ES-I3 (cell line): ENCODE data around the gene SP140L.
"Not testable (repeated sequence)": the region's sequence is repeated elsewhere in the genome, so short reads cannot be mapped to it uniquely, and the experiment has no call there.

Experiments
- H3K36me3 ChIP-seq: 2 replicates; pipeline ENCODE4 v1.6.1; 2013; ENCODE audit warnings: mild to moderate bottlenecking, low read length, control low read depth, moderate library complexity; ENCODE audit not compliant: insufficient read depth
- H3K4me1 ChIP-seq: 2 replicates; pipeline ENCODE4 v1.6.1; 2013; ENCODE audit warnings: mild to moderate bottlenecking, control low read depth, low read length; ENCODE audit not compliant: insufficient read depth
- H3K9ac ChIP-seq: 2 replicates; pipeline ENCODE4 v1.6.1; 2013; ENCODE audit warnings: low read depth, mild to moderate bottlenecking, low read length, moderate library complexity
- H3K9me3 ChIP-seq: 2 replicates; pipeline ENCODE4 v1.6.1; 2013; ENCODE audit warnings: mild to moderate bottlenecking, low read length, moderate library complexity; ENCODE audit not compliant: control insufficient read depth, insufficient read depth

SP140L gene

DNA sequence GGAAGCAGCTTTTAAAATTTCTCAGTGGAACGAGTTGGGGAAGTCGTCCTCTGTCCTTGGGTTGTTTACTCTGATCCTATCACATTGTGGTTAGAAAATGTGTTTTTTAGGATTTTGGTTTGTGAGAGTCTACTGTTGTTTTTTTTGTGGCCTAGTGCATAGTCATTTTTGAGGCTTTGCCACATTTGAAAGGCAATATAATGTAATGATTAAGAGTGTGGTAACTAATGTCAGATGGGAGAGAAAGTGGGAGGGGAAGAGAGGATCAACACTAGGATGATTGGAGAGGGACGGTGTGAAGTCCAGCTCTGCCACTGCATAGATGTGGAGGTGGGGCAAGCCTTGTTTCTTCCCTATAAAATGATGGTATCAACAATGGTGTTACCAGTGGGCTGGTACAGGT is 8.5 kb downstream of the SP140L start:
- H3K9ac ChIP-seq: no peak overlapping the region
- H3K9me3 ChIP-seq: no peaks in the 10 kb centered on the region
- H3K36me3 ChIP-seq: no peaks in the 10 kb centered on the region
- H3K4me1 ChIP-seq: no peaks in the 10 kb centered on the region

DNA sequence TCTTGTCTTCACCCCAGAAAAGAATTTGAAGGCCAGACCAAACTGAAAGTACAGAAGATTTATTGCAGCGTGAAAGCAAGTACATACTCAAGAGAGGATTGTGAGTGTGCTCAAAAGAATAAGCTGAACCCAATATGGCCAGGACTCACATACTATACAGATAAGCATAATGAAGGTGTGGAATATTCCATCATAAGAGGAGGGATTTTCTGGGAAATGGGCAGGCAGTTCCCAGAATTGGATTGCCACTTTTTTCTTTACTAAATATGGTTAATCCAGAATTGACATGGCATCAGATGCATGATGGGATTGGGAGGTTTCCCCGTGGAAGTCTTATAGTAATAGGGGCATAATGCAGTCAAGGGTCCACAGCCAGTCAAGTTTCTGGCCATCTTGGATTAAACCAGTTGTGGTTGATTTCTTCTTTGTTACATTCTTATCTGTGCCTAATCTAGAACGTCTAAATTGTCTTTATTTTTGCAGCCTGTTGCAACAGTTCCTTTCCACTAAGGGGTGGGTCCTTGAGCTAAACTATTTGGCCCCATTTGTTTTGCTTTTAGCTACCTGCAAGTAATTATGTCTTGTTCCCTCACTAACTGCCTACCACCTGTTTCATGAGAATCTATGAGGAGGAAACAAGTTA is 9.0 kb downstream of the SP140L start:
- Histone ChIP-seq H3K4me1 (no peaks in the 10 kb centered on the region), H3K9me3 (no peaks in the 10 kb centered on the region), H3K9ac (no peak overlapping the region), H3K36me3 (no peaks in the 10 kb centered on the region)

DNA sequence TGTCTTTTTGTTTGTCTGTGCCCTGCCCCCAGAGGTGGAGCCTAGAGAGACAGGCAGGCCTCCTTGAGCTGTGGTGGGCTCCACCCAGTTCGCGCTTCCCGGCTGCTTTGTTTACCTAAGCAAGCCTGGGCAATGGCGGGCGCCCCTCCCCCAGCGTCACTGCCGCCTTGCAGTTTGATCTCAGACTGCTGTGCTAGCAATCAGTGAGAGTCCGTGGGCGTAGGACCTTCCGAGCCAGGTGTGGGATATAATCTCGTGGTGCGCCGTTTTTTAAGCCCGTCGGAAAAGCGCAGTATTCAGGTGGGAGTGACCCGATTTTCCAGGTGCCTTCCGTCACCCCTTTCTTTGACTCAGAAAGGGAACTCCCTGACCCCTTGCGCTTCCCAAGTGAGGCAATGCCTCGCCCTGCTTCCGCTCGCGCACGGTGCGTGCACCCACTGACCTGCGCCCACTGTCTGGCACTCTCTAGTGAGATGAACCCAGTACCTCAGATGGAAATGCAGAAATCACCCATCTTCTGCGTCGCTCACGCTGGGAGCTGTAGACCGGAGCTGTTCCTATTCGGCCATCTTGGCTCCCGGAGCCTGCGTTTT is 15.0 kb downstream of the SP140L start:
- not testable (repeated sequence) for H3K4me1 ChIP-seq, H3K9me3 ChIP-seq, H3K36me3 ChIP-seq
- H3K9ac ChIP-seq: peak overlapping the region; percentile 62

DNA sequence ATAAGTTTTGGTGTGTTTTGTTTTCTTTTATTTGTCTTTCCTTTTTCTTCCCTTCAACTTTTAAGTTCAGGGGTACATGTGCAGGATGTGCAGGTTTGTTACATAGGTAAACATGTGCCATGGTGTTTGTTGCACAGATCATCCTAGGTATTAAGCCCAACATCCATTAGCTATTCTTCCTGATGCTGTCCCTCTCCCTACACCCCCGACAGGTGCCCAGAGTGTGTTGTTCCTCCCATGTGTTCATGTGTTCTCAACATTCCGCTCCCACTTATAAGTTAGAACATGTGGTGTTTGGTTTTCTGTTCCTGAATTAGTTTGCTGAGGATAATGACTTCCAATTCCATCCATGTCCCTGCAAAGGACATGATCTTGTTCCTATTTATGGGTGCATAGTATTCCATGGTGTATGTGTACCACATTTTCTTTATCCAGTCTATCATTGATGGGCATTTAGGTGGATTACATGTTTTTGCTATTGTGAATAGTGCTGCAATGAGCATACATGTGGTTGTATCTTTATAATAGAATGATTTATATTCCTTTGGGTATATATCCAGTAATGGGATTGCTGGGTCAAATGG is 16.1 kb downstream of the SP140L start:
- peak overlapping the region; percentile 62; the same call in 1 of the 2 replicates for H3K9ac ChIP-seq
- not testable (repeated sequence) for H3K4me1 ChIP-seq, H3K9me3 ChIP-seq, H3K36me3 ChIP-seq

DNA sequence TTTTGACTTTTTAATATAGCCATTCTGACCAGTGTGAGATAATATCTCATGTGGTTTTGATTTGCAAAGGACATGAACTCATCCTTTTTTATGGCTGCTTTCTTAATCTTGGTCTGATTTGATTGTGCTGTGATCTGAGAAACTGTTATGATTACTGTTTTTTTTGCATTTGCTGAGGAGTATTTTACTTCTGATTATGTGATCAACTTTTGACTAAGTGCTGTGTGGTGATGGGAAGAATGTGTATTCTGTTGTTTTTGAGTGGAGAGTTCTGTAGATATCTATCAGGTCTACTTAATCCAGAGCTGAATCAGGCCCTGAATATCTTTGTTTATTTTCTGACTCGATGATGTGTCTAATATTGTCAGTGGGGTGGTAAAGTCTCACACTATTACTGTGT is 16.8 kb downstream of the SP140L start:
- Histone ChIP-seq H3K4me1 (peaks cover 5% of the 10 kb centered on the region; the same call in 1 of the 2 replicates), H3K36me3 (no peaks in the 10 kb centered on the region), H3K9ac (no peak overlapping the region), H3K9me3 (no peaks in the 10 kb centered on the region; the same call in 1 of the 2 replicates)

DNA sequence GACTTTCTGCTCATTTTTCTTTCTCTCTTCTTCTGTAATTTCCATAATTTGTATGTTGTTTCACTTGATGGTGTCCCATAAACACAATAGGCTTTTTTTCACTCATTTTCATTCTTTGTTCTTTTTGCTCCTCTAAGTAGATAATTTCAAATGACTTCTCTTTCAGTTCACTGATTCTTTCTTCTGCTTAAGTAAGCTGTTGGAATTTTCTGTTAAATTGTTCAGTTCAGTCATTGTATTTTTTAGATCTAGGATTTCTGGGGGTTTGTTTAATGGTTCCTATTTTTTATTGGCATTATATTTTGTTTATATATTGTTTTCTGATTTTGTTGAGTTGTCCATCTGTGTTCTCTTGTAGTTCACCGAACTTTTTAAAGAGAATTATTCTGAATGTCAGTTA is 19.5 kb downstream of the SP140L start:
- H3K36me3 ChIP-seq: no peaks in the 10 kb centered on the region
- peaks cover 5% of the 10 kb centered on the region; the same call in 1 of the 2 replicates for H3K4me1 ChIP-seq
- H3K9me3 ChIP-seq: no peaks in the 10 kb centered on the region; the same call in 1 of the 2 replicates
- no peak overlapping the region for H3K9ac ChIP-seq

DNA sequence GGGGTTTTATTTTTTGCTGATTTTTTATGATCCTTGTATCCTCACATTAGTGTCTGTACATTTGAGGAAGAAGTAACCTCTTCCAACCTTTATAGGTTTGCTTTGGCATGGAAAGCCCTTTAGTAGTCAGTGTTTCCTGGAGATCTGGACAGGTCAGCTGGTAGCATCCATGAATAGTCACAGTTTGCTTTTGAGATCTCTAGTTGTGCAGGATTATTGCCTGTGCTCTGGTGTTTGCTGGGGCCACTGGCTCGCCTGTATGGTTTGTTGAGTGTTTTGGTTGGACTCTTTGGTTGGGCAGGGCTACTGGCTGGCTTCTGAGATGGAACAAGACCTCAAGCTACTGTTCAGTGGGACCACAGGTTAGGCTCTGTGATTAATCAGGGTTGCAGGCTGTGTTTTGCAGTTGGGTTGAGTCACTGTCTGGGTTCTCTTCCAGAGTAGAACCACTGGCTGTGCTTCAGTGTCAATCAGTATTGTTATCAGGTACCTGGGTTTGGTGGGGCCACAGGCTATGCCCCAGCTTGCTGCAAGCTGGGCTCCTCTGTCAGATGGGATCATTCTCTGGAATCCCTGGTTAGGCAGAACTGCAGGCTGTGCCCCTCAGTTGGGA is 20.0 kb downstream of the SP140L start:
- no peak overlapping the region for H3K9ac ChIP-seq
- peaks cover 5% of the 10 kb centered on the region; the same call in 1 of the 2 replicates for H3K4me1 ChIP-seq
- H3K9me3 ChIP-seq: no peaks in the 10 kb centered on the region; the same call in 1 of the 2 replicates
- no peaks in the 10 kb centered on the region for H3K36me3 ChIP-seq

DNA sequence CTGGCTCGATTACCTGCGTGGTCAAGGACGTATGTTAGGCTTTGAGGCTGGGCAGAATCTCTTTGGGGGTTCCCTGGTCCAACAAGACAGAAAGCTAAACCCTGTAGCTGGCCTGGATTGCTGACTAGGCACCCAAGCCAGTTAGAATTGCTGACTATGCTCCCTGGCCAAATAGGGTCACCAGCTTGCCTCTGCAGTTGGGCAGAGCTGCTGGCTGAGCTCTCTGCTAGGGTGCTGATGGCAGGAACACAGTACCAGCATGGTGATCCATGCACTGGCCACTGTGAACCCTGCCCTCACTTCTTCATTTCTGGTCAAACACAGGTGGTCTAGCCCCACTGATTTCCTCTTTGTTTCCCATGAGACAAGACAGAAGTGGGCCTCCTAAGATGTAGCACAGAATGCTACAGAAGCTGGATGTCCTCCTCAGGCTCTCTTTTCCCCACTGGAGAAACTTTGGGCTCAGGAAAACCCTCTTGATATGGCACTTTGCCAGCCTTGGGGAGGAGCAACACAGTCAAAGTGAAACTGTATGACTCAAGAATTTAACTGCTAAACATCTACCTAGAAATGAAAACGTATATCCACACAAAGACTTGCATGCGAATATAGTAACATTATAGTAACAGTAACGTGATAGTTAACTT is 20.8 kb downstream of the SP140L start:
- Histone ChIP-seq H3K4me1 (peaks cover 5% of the 10 kb centered on the region; the same call in 1 of the 2 replicates), H3K36me3 (no peaks in the 10 kb centered on the region), H3K9ac (no peak overlapping the region), H3K9me3 (no peaks in the 10 kb centered on the region; the same call in 1 of the 2 replicates)

DNA sequence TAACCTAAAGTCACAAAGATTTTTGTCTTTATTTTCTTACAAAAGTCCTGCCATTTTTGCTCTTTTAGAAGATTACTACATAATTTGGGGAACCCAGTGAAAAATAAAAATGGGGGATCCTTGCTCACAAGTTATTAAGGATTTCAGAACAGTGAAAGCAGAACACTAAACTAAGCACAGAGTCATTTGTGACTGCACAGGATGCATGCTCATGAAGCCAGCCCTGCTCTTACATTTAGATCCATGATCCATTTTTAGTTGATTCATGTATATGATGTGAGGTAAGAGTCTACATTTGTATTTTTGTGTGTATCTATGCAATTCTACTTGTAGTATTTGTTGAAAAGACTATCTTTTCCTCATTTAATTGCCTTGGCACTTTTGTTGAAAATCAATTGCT is 21.8 kb downstream of the SP140L start:
- Histone ChIP-seq H3K9me3 (no peaks in the 10 kb centered on the region), H3K4me1 (peaks cover 2% of the 10 kb centered on the region; the same call in 1 of the 2 replicates), H3K9ac (no peak overlapping the region), H3K36me3 (no peaks in the 10 kb centered on the region)

DNA sequence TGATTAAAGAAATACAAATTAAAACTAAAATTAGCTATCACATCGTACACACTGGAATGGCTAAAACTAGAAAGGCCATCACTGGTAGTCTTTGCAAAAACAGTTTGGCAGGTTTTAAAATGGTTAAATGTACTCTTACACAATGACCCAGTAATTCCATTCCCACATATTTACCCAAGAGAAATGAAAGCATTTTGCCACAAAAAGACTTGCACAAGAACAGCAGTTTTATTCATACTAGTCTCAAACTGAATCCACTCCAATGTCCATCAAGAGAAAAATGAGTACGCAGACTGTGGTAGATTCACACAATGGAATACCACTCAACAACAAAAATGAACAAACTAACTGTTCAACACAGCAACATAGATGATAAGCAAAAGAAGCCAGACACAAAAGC is 29.1 kb downstream of the SP140L start:
- Histone ChIP-seq H3K9ac (no peak overlapping the region), H3K4me1 (no peaks in the 10 kb centered on the region), H3K36me3 (peaks cover 4% of the 10 kb centered on the region; the same call in 1 of the 2 replicates), H3K9me3 (peaks cover 2% of the 10 kb centered on the region; the same call in 1 of the 2 replicates)

DNA sequence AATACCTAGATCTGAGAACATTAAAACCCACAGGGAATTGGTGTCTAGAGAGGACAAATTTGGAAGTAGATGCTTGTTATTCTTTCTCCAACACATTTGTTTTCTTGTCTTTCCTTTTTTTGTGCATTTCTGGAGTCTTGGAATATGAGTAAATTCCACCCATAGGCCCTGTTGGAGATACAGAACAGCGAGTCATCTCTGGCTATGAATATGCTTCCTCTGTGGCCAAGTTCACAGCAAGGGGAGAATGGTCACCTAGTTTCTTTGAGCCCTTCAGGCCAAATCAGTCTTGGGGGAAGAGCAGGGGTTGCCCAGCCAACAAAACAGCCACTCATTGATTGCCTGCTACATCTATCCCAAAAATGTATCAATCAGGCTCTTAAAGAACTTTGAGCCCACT is 31.3 kb downstream of the SP140L start:
- Histone ChIP-seq H3K36me3 (peaks cover 4% of the 10 kb centered on the region; the same call in 1 of the 2 replicates), H3K9me3 (peaks cover 2% of the 10 kb centered on the region; the same call in 1 of the 2 replicates), H3K4me1 (no peaks in the 10 kb centered on the region), H3K9ac (no peak overlapping the region)

DNA sequence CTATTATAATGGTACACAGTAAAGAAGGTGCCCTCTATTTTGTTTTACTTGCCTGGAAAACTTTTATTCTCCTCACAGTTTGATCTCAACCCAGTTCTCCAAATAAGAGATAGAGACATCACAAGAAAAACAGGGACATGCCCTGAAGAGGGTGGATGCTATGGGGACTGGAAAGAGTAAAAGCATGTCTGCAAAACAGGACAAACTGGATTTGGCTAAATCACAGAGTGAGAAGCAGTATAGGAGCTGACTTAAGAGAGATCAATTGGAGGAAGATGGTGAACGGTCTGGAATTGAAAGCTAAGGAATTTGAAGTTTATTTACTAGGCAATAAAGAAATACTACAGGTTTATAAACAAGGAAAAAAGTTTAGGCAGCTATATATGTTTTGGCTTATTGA is 33.0 kb downstream of the SP140L start:
- Histone ChIP-seq H3K4me1 (no peaks in the 10 kb centered on the region), H3K9ac (no peak overlapping the region), H3K36me3 (peaks cover 4% of the 10 kb centered on the region; the same call in 1 of the 2 replicates), H3K9me3 (peaks cover 2% of the 10 kb centered on the region; the same call in 1 of the 2 replicates)

DNA sequence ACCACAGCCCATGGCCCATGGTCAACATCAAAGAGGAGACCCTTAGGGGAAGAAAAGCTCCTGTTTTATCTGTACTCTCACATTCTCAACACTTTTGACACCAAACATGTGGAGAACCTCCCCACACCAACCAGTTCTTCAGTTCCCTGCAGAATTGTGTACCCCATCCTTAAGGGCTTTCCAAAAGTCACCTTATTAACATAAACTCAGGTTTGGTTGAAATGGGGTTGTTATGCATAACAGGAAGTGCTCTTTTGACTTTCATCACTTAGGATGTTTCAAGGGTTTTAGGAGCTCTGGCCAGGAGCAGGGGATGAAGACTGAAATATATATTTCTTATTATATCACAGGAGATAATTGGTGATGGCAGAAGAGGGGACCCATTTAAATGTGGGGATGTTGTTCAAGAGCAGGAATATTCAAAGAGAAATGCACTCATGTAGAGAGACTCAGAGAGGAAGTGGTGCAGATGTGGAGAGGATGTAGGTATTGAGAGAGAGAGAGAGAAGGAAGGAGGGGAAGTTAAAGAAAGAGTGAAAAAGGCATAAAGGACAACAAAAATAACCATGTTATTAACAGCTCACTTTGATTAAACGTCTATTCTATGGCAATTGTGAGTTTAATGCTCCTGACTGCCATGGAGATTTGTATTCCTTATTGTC is 35.2 kb downstream of the SP140L start:
- no peak overlapping the region for H3K9ac ChIP-seq
- H3K36me3 ChIP-seq: peaks cover 4% of the 10 kb centered on the region; the same call in 1 of the 2 replicates
- H3K4me1 ChIP-seq: no peaks in the 10 kb centered on the region
- H3K9me3 ChIP-seq: peaks cover 2% of the 10 kb centered on the region; the same call in 1 of the 2 replicates

DNA sequence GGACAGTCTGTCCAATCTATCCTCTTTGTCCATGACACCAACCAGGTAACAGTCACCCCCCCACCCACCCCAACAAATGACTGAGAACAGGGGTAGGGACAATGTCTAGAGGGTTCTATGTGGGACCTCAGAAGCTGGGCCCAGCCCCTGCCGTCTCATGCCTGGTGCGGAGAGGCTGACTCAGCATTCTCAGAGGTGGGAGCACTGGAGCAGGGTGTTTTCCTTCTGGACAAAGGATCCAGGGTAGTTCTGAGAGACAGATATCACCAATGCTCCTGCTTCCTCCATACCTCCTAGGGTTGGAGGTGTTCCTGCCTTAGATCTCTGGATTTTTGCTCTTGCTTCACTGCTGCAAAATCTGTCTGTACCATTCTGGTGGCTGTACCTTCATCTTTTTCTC is 55.1 kb downstream of the SP140L start:
- Histone ChIP-seq H3K9ac (no peak overlapping the region), H3K4me1 (no peaks in the 10 kb centered on the region), H3K36me3 (peaks cover 3% of the 10 kb centered on the region; the same call in 1 of the 2 replicates), H3K9me3 (no peaks in the 10 kb centered on the region)
